Measurements from ENCODE around the gene PDXP. TPM values are rescaled to one million over a fixed set of nuclear protein-coding genes. Genes with fewer than 3 reads are reported as not detected.

PDXP gene
- total and polyA plus RNA-seq, 4 donors: 23.4 to 42.2 (median 28.5) TPM

- 92% methylated on average over 8 of the region's 8 CpGs for WGBS
- no peaks in the 10 kb centered on the region for H3K9me3 ChIP-seq (ENCODE audit: control insufficient read depth in 4 of 4, low read length in 3 of 4)
- H3K27ac ChIP-seq (ENCODE audit: low read depth in 1 of 2, low read length in 2 of 2): no peak overlapping the region
- no peak overlapping the region for H3K9ac ChIP-seq (ENCODE audit: low read depth in 1 of 2, low read length in 2 of 2)
- peaks cover 10 to 43% (median 32%) of the 10 kb centered on the region in 4 donors for H3K4me1 ChIP-seq (ENCODE audit: control insufficient read depth in 4 of 4, insufficient read depth in 4 of 4, low read length in 3 of 4)
- no peak overlapping the region for H3K4me3 ChIP-seq (ENCODE audit: low read depth in 1 of 3, low read length in 3 of 3)
- no peaks in the 10 kb centered on the region for H3K36me3 ChIP-seq (ENCODE audit: control insufficient read depth in 4 of 4, insufficient read depth in 3 of 4, low read depth in 1 of 4, low read length in 3 of 4)
- DNase-seq (ENCODE audit: low spot score): no peak
- H3K27me3 ChIP-seq (ENCODE audit: control insufficient read depth in 4 of 4, insufficient read depth in 4 of 4, low read length in 3 of 4): no peaks in the 10 kb centered on the region
- TF ChIP-seq JUND (IDR thresholded peaks at IDR 0.05) (no peak), RXRA (IDR thresholded peaks at IDR 0.05) (no peak), YY1 (IDR thresholded peaks at IDR 0.05) (no peak), NR2F2 (IDR thresholded peaks at IDR 0.05) (no peak), SP1 (IDR thresholded peaks at IDR 0.05) (no peak), HNF4G (IDR thresholded peaks at IDR 0.05) (no peak)
- TF ChIP-seq, protein P1, sequence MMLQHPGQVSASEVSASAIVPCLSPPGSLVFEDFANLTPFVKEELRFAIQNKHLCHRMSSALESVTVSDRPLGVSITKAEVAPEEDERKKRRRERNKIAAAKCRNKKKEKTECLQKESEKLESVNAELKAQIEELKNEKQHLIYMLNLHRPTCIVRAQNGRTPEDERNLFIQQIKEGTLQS (IDR thresholded peaks at IDR 0.05): no peak
- TF ChIP-seq, protein P2, sequence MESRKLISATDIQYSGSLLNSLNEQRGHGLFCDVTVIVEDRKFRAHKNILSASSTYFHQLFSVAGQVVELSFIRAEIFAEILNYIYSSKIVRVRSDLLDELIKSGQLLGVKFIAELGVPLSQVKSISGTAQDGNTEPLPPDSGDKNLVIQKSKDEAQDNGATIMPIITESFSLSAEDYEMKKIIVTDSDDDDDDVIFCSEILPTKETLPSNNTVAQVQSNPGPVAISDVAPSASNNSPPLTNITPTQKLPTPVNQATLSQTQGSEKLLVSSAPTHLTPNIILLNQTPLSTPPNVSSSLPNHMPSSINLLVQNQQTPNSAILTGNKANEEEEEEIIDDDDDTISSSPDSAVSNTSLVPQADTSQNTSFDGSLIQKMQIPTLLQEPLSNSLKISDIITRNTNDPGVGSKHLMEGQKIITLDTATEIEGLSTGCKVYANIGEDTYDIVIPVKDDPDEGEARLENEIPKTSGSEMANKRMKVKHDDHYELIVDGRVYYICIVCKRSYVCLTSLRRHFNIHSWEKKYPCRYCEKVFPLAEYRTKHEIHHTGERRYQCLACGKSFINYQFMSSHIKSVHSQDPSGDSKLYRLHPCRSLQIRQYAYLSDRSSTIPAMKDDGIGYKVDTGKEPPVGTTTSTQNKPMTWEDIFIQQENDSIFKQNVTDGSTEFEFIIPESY (IDR thresholded peaks at IDR 0.05): no peak
- TF ChIP-seq, protein P3, sequence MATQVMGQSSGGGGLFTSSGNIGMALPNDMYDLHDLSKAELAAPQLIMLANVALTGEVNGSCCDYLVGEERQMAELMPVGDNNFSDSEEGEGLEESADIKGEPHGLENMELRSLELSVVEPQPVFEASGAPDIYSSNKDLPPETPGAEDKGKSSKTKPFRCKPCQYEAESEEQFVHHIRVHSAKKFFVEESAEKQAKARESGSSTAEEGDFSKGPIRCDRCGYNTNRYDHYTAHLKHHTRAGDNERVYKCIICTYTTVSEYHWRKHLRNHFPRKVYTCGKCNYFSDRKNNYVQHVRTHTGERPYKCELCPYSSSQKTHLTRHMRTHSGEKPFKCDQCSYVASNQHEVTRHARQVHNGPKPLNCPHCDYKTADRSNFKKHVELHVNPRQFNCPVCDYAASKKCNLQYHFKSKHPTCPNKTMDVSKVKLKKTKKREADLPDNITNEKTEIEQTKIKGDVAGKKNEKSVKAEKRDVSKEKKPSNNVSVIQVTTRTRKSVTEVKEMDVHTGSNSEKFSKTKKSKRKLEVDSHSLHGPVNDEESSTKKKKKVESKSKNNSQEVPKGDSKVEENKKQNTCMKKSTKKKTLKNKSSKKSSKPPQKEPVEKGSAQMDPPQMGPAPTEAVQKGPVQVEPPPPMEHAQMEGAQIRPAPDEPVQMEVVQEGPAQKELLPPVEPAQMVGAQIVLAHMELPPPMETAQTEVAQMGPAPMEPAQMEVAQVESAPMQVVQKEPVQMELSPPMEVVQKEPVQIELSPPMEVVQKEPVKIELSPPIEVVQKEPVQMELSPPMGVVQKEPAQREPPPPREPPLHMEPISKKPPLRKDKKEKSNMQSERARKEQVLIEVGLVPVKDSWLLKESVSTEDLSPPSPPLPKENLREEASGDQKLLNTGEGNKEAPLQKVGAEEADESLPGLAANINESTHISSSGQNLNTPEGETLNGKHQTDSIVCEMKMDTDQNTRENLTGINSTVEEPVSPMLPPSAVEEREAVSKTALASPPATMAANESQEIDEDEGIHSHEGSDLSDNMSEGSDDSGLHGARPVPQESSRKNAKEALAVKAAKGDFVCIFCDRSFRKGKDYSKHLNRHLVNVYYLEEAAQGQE (IDR thresholded peaks at IDR 0.05): no peak
Measured at GRCh38 chr22:37679670-37680069, 21.1 kb downstream of the PDXP start.

- peaks cover 7 to 43% (median 33%) of the 10 kb centered on the region in 4 donors for H3K4me1 ChIP-seq (ENCODE audit: control insufficient read depth in 4 of 4, insufficient read depth in 4 of 4, low read length in 3 of 4)
- DNase-seq (ENCODE audit: low spot score): no peak
- no peak for TF ChIP-seq TAF1 (conservative IDR thresholded peaks at IDR 0.05)
- TF ChIP-seq SP1 (IDR thresholded peaks at IDR 0.05): no peak
- TF ChIP-seq, protein P3 (IDR thresholded peaks at IDR 0.05): no peak
- TF ChIP-seq RXRA (IDR thresholded peaks at IDR 0.05): no peak
- TF ChIP-seq NR2F2 (IDR thresholded peaks at IDR 0.05): no peak
- TF ChIP-seq, protein P2 (IDR thresholded peaks at IDR 0.05): no peak
- TF ChIP-seq JUND (IDR thresholded peaks at IDR 0.05): no peak
- no peak overlapping the region for H3K9ac ChIP-seq (ENCODE audit: low read depth in 1 of 2, low read length in 2 of 2)
- 92% methylated on average over 7 of the region's 7 CpGs for WGBS
- H3K4me3 ChIP-seq (ENCODE audit: low read depth in 1 of 3, low read length in 3 of 3): no peak overlapping the region
- H3K9me3 ChIP-seq (ENCODE audit: control insufficient read depth in 4 of 4, low read length in 3 of 4): no peaks in the 10 kb centered on the region
- H3K27ac ChIP-seq (ENCODE audit: low read depth in 1 of 2, low read length in 2 of 2): no peak overlapping the region
- H3K36me3 ChIP-seq (ENCODE audit: control insufficient read depth in 4 of 4, insufficient read depth in 3 of 4, low read depth in 1 of 4, low read length in 3 of 4): no peaks in the 10 kb centered on the region
- H3K27me3 ChIP-seq (ENCODE audit: control insufficient read depth in 4 of 4, insufficient read depth in 4 of 4, low read length in 3 of 4): no peaks in the 10 kb centered on the region
Measured at GRCh38 chr22:37680191-37680851, 21.8 kb downstream of the PDXP start.

Measured in liver (tissue), 9 donors.